ENCODE measurements around the gene ZNF229. TPM values are rescaled to one million over a fixed set of nuclear protein-coding genes. Genes with fewer than 3 reads are reported as not detected.
A peak's percentile ranks its signal among the peaks of the same experiment; 100 is the strongest.
"Not testable (repeated sequence)": the region's sequence is repeated elsewhere in the genome, so short reads cannot be mapped to it uniquely, and the experiment has no call there.

Gene ZNF229
- total RNA-seq, 1 donor from 2014 or later: 7.0 TPM

- H3K4me1 Mint-ChIP-seq: peaks cover 10% of the 10 kb centered on the region
- H3K27me3 Mint-ChIP-seq (ENCODE audit: low read depth): no peaks in the 10 kb centered on the region
- H3K36me3 Mint-ChIP-seq: peaks cover 16% of the 10 kb centered on the region
- H3K4me3 Mint-ChIP-seq: peak within 1 kb of the TSS; percentile 96
- H3K9me3 Mint-ChIP-seq: peaks cover 32% of the 10 kb centered on the region
- TF ChIP-seq CTCF (IDR thresholded peaks at IDR 0.05; ENCODE audit: unreplicated experiment): no peak
- H3K27ac Mint-ChIP-seq: peak within 1 kb of the TSS; percentile 91
- DNase-seq (ENCODE audit: low spot score in 2 of 2, unreplicated experiment in 2 of 2): peak; percentile 82 to 89
Measured at GRCh38 chr19:44401139-44402115, 46.8 kb downstream of the ZNF229 start, which contains the start of gene ZNF285. Gene ZNF285, minus strand, starts transcription at chr19:44401608. Its CDS starts 4,395 bp downstream, at chr19:44397213.

- H3K4me1 Mint-ChIP-seq; H3K27me3 Mint-ChIP-seq (ENCODE audit: low read depth); H3K27ac Mint-ChIP-seq; H3K4me3 Mint-ChIP-seq; DNase-seq (ENCODE audit: low spot score in 2 of 2, unreplicated experiment in 2 of 2): not testable (repeated sequence)
- Mint-ChIP-seq H3K36me3 (peaks cover 82% of the 10 kb centered on the region), H3K9me3 (peaks cover 65% of the 10 kb centered on the region)
Measured at GRCh38 chr19:44389268-44389667, 59.0 kb downstream of the ZNF229 start.

Other genes with a start within 250 kb of the ZNF229 start
- 29.9 to 31.8 TPM (median 29.9 TPM) in 3 replicates for gene ZNF227, start 235.9 kb downstream of the ZNF229 start, total RNA-seq
- 2.6 to 3.9 TPM (median 3.1 TPM) in 3 replicates for gene ZNF233, start 188.6 kb downstream of the ZNF229 start, total RNA-seq
- 12.5 to 14.0 TPM (median 13.2 TPM) in 3 replicates for gene ZNF235, start 143.4 kb downstream of the ZNF229 start, total RNA-seq
- 13.0 to 13.6 TPM (median 13.0 TPM) in 3 replicates for gene ZNF112, start 91.8 kb downstream of the ZNF229 start, total RNA-seq
- gene ZNF285, start 46.9 kb downstream of the ZNF229 start, total RNA-seq: 9.8 to 11.6 TPM (median 11.2 TPM) in 3 replicates
- 13.0 to 14.3 TPM (median 13.1 TPM) in 3 replicates for gene ZNF180, start 52.0 kb upstream of the ZNF229 start, total RNA-seq
- gene CEACAM20, start 81.2 kb upstream of the ZNF229 start, total RNA-seq: not detected in 3 replicates
- gene IGSF23, start 165.1 kb upstream of the ZNF229 start, total RNA-seq: not detected in 3 replicates
- 26.8 to 29.1 TPM (median 28.5 TPM) in 3 replicates for gene PVR, start 195.4 kb upstream of the ZNF229 start, total RNA-seq
- 10.2 to 11.2 TPM (median 11.0 TPM) in 3 replicates for gene CEACAM19, start 223.0 kb upstream of the ZNF229 start, total RNA-seq